ENCODE data around the gene PDGFA. TPM values are rescaled to one million over a fixed set of nuclear protein-coding genes. Genes with fewer than 3 reads are reported as not detected.

Gene PDGFA
- total RNA-seq, 1 experiment from 2014 or later: 23.6 TPM

GRCh38 chr7:561631-562373 is 42.2 kb upstream of the PDGFA start:
- Histone ChIP-seq H3K4me2 (no peak overlapping the region), H2AFZ (no peak overlapping the region), H3K9me3 (ENCODE audit: insufficient read depth, low read depth) (no peaks in the 10 kb centered on the region), H3K4me3 (no peak overlapping the region), H3K27me3 (ENCODE audit: insufficient read depth, low read depth) (no peaks in the 10 kb centered on the region), H3F3A (ENCODE audit: insufficient read depth, low read depth) (no peaks in the 10 kb centered on the region), H3K4me1 (replicated peaks; ENCODE audit: insufficient read depth) (no peaks in the 10 kb centered on the region), H3K27ac (no peak overlapping the region), H3K79me2 (ENCODE audit: low read depth) (no peaks in the 10 kb centered on the region), H3K36me3 (ENCODE audit: low read depth) (no peaks in the 10 kb centered on the region), H3K9me2 (ENCODE audit: insufficient read depth) (no peaks in the 10 kb centered on the region), H4K20me1 (ENCODE audit: insufficient read depth) (no peaks in the 10 kb centered on the region)
- DNase-seq: no peak
- POLR2A ChIA-PET (ENCODE audit: unreplicated experiment): no interaction called here
- TF ChIP-seq CTCF (conservative IDR thresholded peaks at IDR 0.05) (no peak), EZH2 (IDR thresholded peaks at IDR 0.05; ENCODE audit: low read depth) (no peak)
- BruUV-seq (replicated peaks): no TSS peak
- CTCF ChIA-PET: no interaction called here
- intact Hi-C loops (cut with micrococcal nuclease; ENCODE audit: unreplicated experiment): no loop called here

GRCh38 chr7:560966-561630 is 41.5 kb upstream of the PDGFA start:
- H3K9me3 ChIP-seq (ENCODE audit: insufficient read depth, low read depth): no peaks in the 10 kb centered on the region
- H3K4me2 ChIP-seq: no peak overlapping the region
- no peak overlapping the region for H2AFZ ChIP-seq
- TF ChIP-seq EZH2 (IDR thresholded peaks at IDR 0.05; ENCODE audit: low read depth): no peak
- TF ChIP-seq CTCF (conservative IDR thresholded peaks at IDR 0.05): no peak
- H3K4me3 ChIP-seq: no peak overlapping the region
- intact Hi-C loops (cut with micrococcal nuclease; ENCODE audit: unreplicated experiment): no loop called here
- no peaks in the 10 kb centered on the region for H3K36me3 ChIP-seq (ENCODE audit: low read depth)
- no peak for DNase-seq
- H3K27ac ChIP-seq: no peak overlapping the region
- ChIA-PET CTCF (no interaction called here), POLR2A (ENCODE audit: unreplicated experiment) (no interaction called here)
- no TSS peak for BruUV-seq (replicated peaks)
- H3F3A ChIP-seq (ENCODE audit: insufficient read depth, low read depth): no peaks in the 10 kb centered on the region
- H3K79me2 ChIP-seq (ENCODE audit: low read depth): no peaks in the 10 kb centered on the region
- H3K9me2 ChIP-seq (ENCODE audit: insufficient read depth): no peaks in the 10 kb centered on the region
- H4K20me1 ChIP-seq (ENCODE audit: insufficient read depth): no peaks in the 10 kb centered on the region
- H3K4me1 ChIP-seq (replicated peaks; ENCODE audit: insufficient read depth): no peaks in the 10 kb centered on the region
- H3K27me3 ChIP-seq (ENCODE audit: insufficient read depth, low read depth): no peaks in the 10 kb centered on the region

- H3K9me3 ChIP-seq (ENCODE audit: insufficient read depth, low read depth): no peaks in the 10 kb centered on the region
- no peak overlapping the region for H2AFZ ChIP-seq
- no peaks in the 10 kb centered on the region for H3K9me2 ChIP-seq (ENCODE audit: insufficient read depth)
- intact Hi-C loops (cut with micrococcal nuclease; ENCODE audit: unreplicated experiment): no loop called here
- CTCF ChIA-PET: no interaction called here
- no peak for DNase-seq
- TF ChIP-seq CTCF (conservative IDR thresholded peaks at IDR 0.05) (no peak), EZH2 (IDR thresholded peaks at IDR 0.05; ENCODE audit: low read depth) (no peak)
- H3K79me2 ChIP-seq (ENCODE audit: low read depth): no peaks in the 10 kb centered on the region
- H3K4me3 ChIP-seq: no peak overlapping the region
- POLR2A ChIA-PET (ENCODE audit: unreplicated experiment): no interaction called here
- no peak overlapping the region for H3K4me2 ChIP-seq
- no peaks in the 10 kb centered on the region for H3K36me3 ChIP-seq (ENCODE audit: low read depth)
- H3K4me1 ChIP-seq (replicated peaks; ENCODE audit: insufficient read depth): no peaks in the 10 kb centered on the region
- no peaks in the 10 kb centered on the region for H4K20me1 ChIP-seq (ENCODE audit: insufficient read depth)
- H3K27ac ChIP-seq: no peak overlapping the region
- H3F3A ChIP-seq (ENCODE audit: insufficient read depth, low read depth): no peaks in the 10 kb centered on the region
- H3K27me3 ChIP-seq (ENCODE audit: insufficient read depth, low read depth): no peaks in the 10 kb centered on the region
- no TSS peak for BruUV-seq (replicated peaks)
Observed at GRCh38 chr7:559396-559705, 39.7 kb upstream of the PDGFA start.
